Kidney capillary endothelial cell (primary cell): ENCODE data around the gene PSMB10.
A peak's percentile ranks its signal among the peaks of the same experiment; 100 is the strongest.
"Not testable (repeated sequence)": the region's sequence is repeated elsewhere in the genome, so short reads cannot be mapped to it uniquely, and the experiment has no call there.

ENCODE experiments used
- DNase-seq: peaks from one replicate; pipeline ENCODE4 v3.0.0-alpha.2; 2018; ENCODE audit warnings: low spot score

PSMB10 gene

GRCh38 chr16:67936124-67936879 is at the start of gene PSMB10:
Gene PSMB10, minus strand, starts transcription at chr16:67936850. Its CDS starts 101 bp downstream, at chr16:67936749.
- DNase-seq, result peak; percentile 22

- no peak for DNase-seq
Observed at GRCh38 chr16:67982011-67982696, 45.5 kb upstream of the PSMB10 start.

GRCh38 chr16:67979955-67980678 is 43.5 kb upstream of the PSMB10 start, which contains the start of gene DPEP3:
Gene DPEP3, minus strand, starts transcription at chr16:67980499. Its CDS starts 119 bp downstream, at chr16:67980380.
- no peak for DNase-seq

GRCh38 chr16:67977469-67978227 is 41.0 kb upstream of the PSMB10 start:
- no peak for DNase-seq

- DNase-seq, result no peak
Observed at GRCh38 chr16:67977005-67977404, 40.4 kb upstream of the PSMB10 start.

GRCh38 chr16:67976205-67976604 is 39.6 kb upstream of the PSMB10 start:
- DNase-seq, result no peak

GRCh38 chr16:67975321-67976105 is 38.9 kb upstream of the PSMB10 start:
- no peak for DNase-seq

- not testable (repeated sequence) for DNase-seq
Observed at GRCh38 chr16:67972285-67972684, 35.6 kb upstream of the PSMB10 start.

GRCh38 chr16:67971111-67971510 is 34.5 kb upstream of the PSMB10 start:
- no peak for DNase-seq

- no peak for DNase-seq
Observed at GRCh38 chr16:67969254-67970039, 32.8 kb upstream of the PSMB10 start.

GRCh38 chr16:67968400-67969253 is 32.0 kb upstream of the PSMB10 start, which contains the start of gene SLC12A4:
Gene SLC12A4, minus strand, starts transcription at chr16:67968637. Its CDS starts 84 bp downstream, at chr16:67968553.
- DNase-seq, result peak; percentile 80

- no peak for DNase-seq
Observed at GRCh38 chr16:67967958-67968399, 31.3 kb upstream of the PSMB10 start.

GRCh38 chr16:67967183-67967957 is 30.7 kb upstream of the PSMB10 start:
- peak; percentile 43 for DNase-seq

- DNase-seq, result no peak
Observed at GRCh38 chr16:67966549-67967182, 30.0 kb upstream of the PSMB10 start.

GRCh38 chr16:67965668-67966548 is 29.3 kb upstream of the PSMB10 start:
- no peak for DNase-seq

GRCh38 chr16:67964477-67965131 is 28.0 kb upstream of the PSMB10 start:
- no peak for DNase-seq
